Astrocyte (in vitro differentiated cells and primary cell): ENCODE measurements around the gene HSPA9. TPM values are rescaled to one million over a fixed set of nuclear protein-coding genes. Genes with fewer than 3 reads are reported as not detected.

Experiments
- DNase-seq: peaks from one replicate; pipeline ENCODE4 v3.0.0-alpha.2; 2010; ENCODE audit warnings: low read depth
- FAIRE-seq: peaks from 2 replicates; lab custom pipeline; 2011; peaks lifted over from hg19 to GRCh38; lab: Jason Lieb, UNC
- H2AFZ ChIP-seq: 2 replicates; pipeline ENCODE4 v1.6.0; 2012; ENCODE audit warnings: low read depth, low read length, inconsistent platforms
- H3K27ac ChIP-seq: 2 replicates; pipeline ENCODE4 v1.5.1; 2011; ENCODE audit warnings: low read depth, low read length, inconsistent platforms
- H3K27me3 ChIP-seq: 2 replicates; pipeline ENCODE4 v1.6.0; 2011; ENCODE audit warnings: low read length, inconsistent platforms; ENCODE audit not compliant: insufficient read depth
- H3K36me3 ChIP-seq: 2 replicates; pipeline ENCODE4 v1.5.1; 2011; ENCODE audit warnings: low read length, inconsistent platforms; ENCODE audit not compliant: insufficient read depth
- H3K4me1 ChIP-seq: 2 replicates; pipeline ENCODE4 v1.5.1; 2011; ENCODE audit warnings: low read length, inconsistent platforms; ENCODE audit not compliant: insufficient read depth
- H3K4me2 ChIP-seq: 2 replicates; pipeline ENCODE4 v1.6.0; 2012; ENCODE audit warnings: low read length, inconsistent platforms
- H3K4me3 ChIP-seq: 2 replicates; pipeline ENCODE4 v1.5.1; 2011; ENCODE audit warnings: low read depth, mild to moderate bottlenecking, low read length, inconsistent platforms; ENCODE audit not compliant: insufficient read depth
- H3K79me2 ChIP-seq: 2 replicates; pipeline ENCODE4 v1.6.0; 2012; ENCODE audit warnings: mild to moderate bottlenecking, low read length, inconsistent platforms; ENCODE audit not compliant: insufficient read depth
- H3K9ac ChIP-seq: 2 replicates; pipeline ENCODE4 v1.6.0; 2012; ENCODE audit warnings: mild to moderate bottlenecking, low read length, inconsistent platforms
- H3K9me3 ChIP-seq: 2 replicates; pipeline ENCODE4 v1.5.1; 2012; ENCODE audit warnings: low read depth, mild to moderate bottlenecking, low read length, inconsistent platforms; ENCODE audit not compliant: insufficient read depth
- H4K20me1 ChIP-seq: 2 replicates; pipeline ENCODE4 v1.6.0; 2012; ENCODE audit warnings: low read length, inconsistent platforms; ENCODE audit not compliant: insufficient read depth
- H3K27ac Mint-ChIP-seq: one replicate; pipeline ENCODE4 v1.8.0; 2021; ENCODE audit warnings: mild to moderate bottlenecking, mixed read lengths; ENCODE audit not compliant: unreplicated experiment
- H3K27me3 Mint-ChIP-seq: one replicate; pipeline ENCODE4 v1.8.0; 2021; ENCODE audit warnings: low read depth, mixed read lengths; ENCODE audit not compliant: unreplicated experiment
- H3K36me3 Mint-ChIP-seq: one replicate; pipeline ENCODE4 v1.8.0; 2021; ENCODE audit warnings: low read depth, mixed read lengths; ENCODE audit not compliant: unreplicated experiment
- H3K4me1 Mint-ChIP-seq: one replicate; pipeline ENCODE4 v1.8.0; 2021; ENCODE audit warnings: low read depth, mixed read lengths; ENCODE audit not compliant: unreplicated experiment
- H3K4me3 Mint-ChIP-seq: one replicate; pipeline ENCODE4 v1.8.0; 2021; ENCODE audit warnings: mild to moderate bottlenecking, moderate library complexity, mixed read lengths; ENCODE audit not compliant: unreplicated experiment
- H3K9me3 Mint-ChIP-seq: one replicate; pipeline ENCODE4 v1.8.0; 2021; ENCODE audit warnings: mild to moderate bottlenecking, mixed read lengths; ENCODE audit not compliant: unreplicated experiment
- EZH2 ChIP-seq: IDR thresholded peaks from 2 replicates; pipeline ENCODE4 v1.6.1; 2012; ENCODE audit warnings: mild to moderate bottlenecking, low read length, inconsistent platforms; ENCODE audit not compliant: insufficient read depth
- total RNA-seq: library from RNA; stranded (reverse); gene quantifications from 2 replicates; pipeline ENCODE4 v1.2.1, GENCODE V29; 2021
- TF ChIP-seq, protein P1 (sequence below): IDR thresholded peaks from 2 replicates; pipeline ENCODE4 v1.5.1; 2011; ENCODE audit warnings: low read depth, mild to moderate bottlenecking, inconsistent platforms, low read length, moderate library complexity; ENCODE audit not compliant: insufficient read depth

The HSPA9 gene
- total RNA-seq, 1 donor from 2014 or later: 266 TPM

DNA sequence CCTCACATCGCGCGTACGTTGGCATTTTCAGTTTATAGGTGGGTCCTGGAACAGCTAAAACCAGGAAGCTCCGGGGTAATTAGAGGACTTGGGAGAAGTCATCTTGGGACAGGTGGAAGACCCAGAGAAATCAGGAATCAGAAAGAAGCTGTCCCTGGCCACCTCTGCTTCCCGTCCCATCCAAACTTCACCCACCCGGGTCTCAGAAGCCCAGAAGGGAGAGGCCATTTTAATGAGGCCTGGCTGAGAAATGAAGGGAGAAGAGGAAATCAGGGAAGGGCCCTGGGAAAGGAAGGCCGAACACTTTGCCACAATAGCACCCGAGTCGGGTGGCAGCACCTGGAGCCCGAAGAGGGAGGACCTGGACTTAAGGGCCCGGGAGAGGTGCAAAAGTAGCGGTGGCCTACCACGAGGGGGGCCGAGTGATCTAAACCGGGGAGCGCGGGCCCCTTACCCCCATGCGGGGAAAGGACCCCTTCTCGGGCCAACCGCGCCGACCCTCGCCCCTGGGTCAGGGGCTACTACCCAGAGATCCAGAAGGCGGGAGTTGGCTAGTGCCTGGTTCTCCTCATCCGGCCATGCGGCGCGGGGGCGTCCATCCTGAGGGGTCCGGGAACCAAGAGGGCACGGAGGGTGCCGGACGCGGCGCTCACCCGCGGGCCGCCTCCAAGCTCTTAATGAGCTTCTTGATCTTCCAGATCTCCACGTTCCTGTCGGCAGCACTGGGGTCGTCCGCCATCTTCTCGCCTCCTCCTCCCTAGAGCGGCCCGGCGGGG lies 32.8 kb downstream of the HSPA9 start:
- Histone ChIP-seq H3K9ac (peak overlapping the region; percentile 99), H3K36me3 (no peaks in the 10 kb centered on the region), H4K20me1 (peaks cover 55% of the 10 kb centered on the region), H2AFZ (peak overlapping the region; percentile 55), H3K4me2 (peak overlapping the region; percentile 98), H3K4me3 (peak overlapping the region; percentile 91), H3K79me2 (peaks cover 92% of the 10 kb centered on the region), H3K9me3 (no peaks in the 10 kb centered on the region), H3K27me3 (no peaks in the 10 kb centered on the region), H3K27ac (peak overlapping the region; percentile 98), H3K4me1 (peaks cover 22% of the 10 kb centered on the region)
- no peak for DNase-seq
- peaks cover 1% of the 10 kb centered on the region for H3K36me3 Mint-ChIP-seq
- peak overlapping the region; percentile 94 for H3K27ac Mint-ChIP-seq
- no peaks in the 10 kb centered on the region for H3K9me3 Mint-ChIP-seq
- no peaks in the 10 kb centered on the region for H3K27me3 Mint-ChIP-seq
- no peak for FAIRE-seq
- peaks cover 42% of the 10 kb centered on the region for H3K4me1 Mint-ChIP-seq
- H3K4me3 Mint-ChIP-seq: peak overlapping the region; percentile 100
- TF ChIP-seq, protein P1, sequence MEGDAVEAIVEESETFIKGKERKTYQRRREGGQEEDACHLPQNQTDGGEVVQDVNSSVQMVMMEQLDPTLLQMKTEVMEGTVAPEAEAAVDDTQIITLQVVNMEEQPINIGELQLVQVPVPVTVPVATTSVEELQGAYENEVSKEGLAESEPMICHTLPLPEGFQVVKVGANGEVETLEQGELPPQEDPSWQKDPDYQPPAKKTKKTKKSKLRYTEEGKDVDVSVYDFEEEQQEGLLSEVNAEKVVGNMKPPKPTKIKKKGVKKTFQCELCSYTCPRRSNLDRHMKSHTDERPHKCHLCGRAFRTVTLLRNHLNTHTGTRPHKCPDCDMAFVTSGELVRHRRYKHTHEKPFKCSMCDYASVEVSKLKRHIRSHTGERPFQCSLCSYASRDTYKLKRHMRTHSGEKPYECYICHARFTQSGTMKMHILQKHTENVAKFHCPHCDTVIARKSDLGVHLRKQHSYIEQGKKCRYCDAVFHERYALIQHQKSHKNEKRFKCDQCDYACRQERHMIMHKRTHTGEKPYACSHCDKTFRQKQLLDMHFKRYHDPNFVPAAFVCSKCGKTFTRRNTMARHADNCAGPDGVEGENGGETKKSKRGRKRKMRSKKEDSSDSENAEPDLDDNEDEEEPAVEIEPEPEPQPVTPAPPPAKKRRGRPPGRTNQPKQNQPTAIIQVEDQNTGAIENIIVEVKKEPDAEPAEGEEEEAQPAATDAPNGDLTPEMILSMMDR: no peak
- TF ChIP-seq EZH2: no peak

DNA sequence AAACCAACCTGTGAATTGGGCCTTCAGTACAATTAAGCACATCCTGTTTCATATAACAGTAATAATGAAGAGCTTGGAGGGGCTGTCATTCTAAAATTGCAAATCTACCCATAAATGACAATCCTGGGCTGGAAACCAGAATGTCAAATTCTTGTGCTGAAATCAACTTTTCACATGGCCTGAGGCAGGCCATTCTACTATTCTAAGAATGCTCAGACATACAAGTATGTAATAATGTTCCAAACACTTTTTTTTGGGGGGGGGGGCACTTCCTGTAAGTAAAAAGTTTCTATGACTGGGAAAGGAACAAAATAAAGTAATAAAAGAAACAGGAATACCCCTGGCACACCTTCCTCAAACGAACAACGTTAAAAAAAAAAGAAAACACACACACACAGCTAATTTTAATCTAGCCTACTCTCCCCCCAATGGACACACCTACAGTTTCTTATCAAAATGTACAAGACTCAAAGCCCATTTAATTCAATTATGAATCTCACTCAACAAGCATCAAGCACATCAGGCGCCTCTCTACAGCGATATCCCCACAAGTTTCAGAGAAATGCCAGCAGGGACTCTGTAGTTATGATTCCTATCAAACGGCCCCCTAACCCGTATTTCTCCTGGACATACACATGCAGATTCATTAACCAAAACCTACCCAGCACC lies 33.6 kb downstream of the HSPA9 start:
- Histone ChIP-seq H3K4me2 (peak overlapping the region; percentile 98), H3K9me3 (no peaks in the 10 kb centered on the region), H3K4me3 (peak overlapping the region; percentile 91), H4K20me1 (peaks cover 55% of the 10 kb centered on the region), H3K27ac (peak overlapping the region; percentile 98), H3K36me3 (no peaks in the 10 kb centered on the region), H3K79me2 (peaks cover 92% of the 10 kb centered on the region), H3K4me1 (peaks cover 22% of the 10 kb centered on the region), H3K9ac (peak overlapping the region; percentile 99), H3K27me3 (no peaks in the 10 kb centered on the region), H2AFZ (no peak overlapping the region)
- H3K27me3 Mint-ChIP-seq: no peaks in the 10 kb centered on the region
- H3K27ac Mint-ChIP-seq: peak overlapping the region; percentile 90
- H3K4me1 Mint-ChIP-seq: peaks cover 42% of the 10 kb centered on the region
- H3K4me3 Mint-ChIP-seq: peak overlapping the region; percentile 100
- FAIRE-seq (no peak), DNase-seq (no peak)
- peaks cover 1% of the 10 kb centered on the region for H3K36me3 Mint-ChIP-seq
- TF ChIP-seq, protein P1: no peak
- TF ChIP-seq EZH2: no peak
- no peaks in the 10 kb centered on the region for H3K9me3 Mint-ChIP-seq
